OCI-LY1 (cell line): ENCODE measurements around the gene GLTP.

Source experiments
- H2AFZ ChIP-seq: fragments of 200-600 bp; sonication (generic), shearing (Covaris generic); 2 replicates; pipeline ENCODE4 v1.6.0; 2014; ENCODE audit warnings: antibody characterized with exemption, mild to moderate bottlenecking, low read length
- H3F3A ChIP-seq: fragments of 200-600 bp; sonication (generic), shearing (Covaris generic); 2 replicates; pipeline ENCODE4 v1.6.0; 2014; ENCODE audit warnings: mild to moderate bottlenecking, antibody characterized with exemption, low read length, moderate library complexity; ENCODE audit not compliant: insufficient read depth
- H3K27ac ChIP-seq: fragments of 200-600 bp; sonication (generic); 2 replicates; pipeline ENCODE4 v1.5.1; 2014; ENCODE audit warnings: low read length, mixed run types, mild to moderate bottlenecking, low read depth; ENCODE audit not compliant: poor library complexity, severe bottlenecking
- H3K27me3 ChIP-seq: fragments of 200-600 bp; sonication (generic); 2 replicates; pipeline ENCODE4 v1.6.0; 2014; ENCODE audit warnings: antibody characterized with exemption, mild to moderate bottlenecking, low read length, moderate library complexity; ENCODE audit not compliant: insufficient read depth
- H3K36me3 ChIP-seq: fragments of 200-600 bp; sonication (generic); 2 replicates; pipeline ENCODE4 v1.6.1; 2014; ENCODE audit warnings: mild to moderate bottlenecking, antibody characterized with exemption, low read length, moderate library complexity, mixed read lengths; ENCODE audit not compliant: insufficient read depth
- H3K4me1 ChIP-seq: fragments of 200-600 bp; sonication (generic); 2 replicates; pipeline ENCODE4 v1.5.1; 2014; ENCODE audit warnings: mild to moderate bottlenecking, low read length, moderate library complexity; ENCODE audit not compliant: insufficient read depth, severe bottlenecking
- H3K4me2 ChIP-seq: fragments of 200-600 bp; sonication (generic), shearing (Covaris generic); 2 replicates; pipeline ENCODE4 v1.6.1; 2014; ENCODE audit warnings: low read length
- H3K4me3 ChIP-seq: fragments of 200-600 bp; sonication (generic); 2 replicates; pipeline ENCODE4 v1.5.1; 2014; ENCODE audit warnings: low read length, low read depth, mild to moderate bottlenecking, mixed read lengths; ENCODE audit not compliant: poor library complexity, severe bottlenecking
- H3K79me2 ChIP-seq: fragments of 200-600 bp; shearing (Covaris generic); 2 replicates; pipeline ENCODE4 v1.6.1; 2016; ENCODE audit warnings: mixed run types, low read length, mixed read lengths; ENCODE audit not compliant: insufficient read depth
- H3K9ac ChIP-seq: fragments of 200-600 bp; sonication (generic), shearing (Covaris generic); 2 replicates; pipeline ENCODE4 v1.6.1; 2014; ENCODE audit warnings: mild to moderate bottlenecking, low read length, mixed read lengths
- H3K9me2 ChIP-seq: fragments of 200-600 bp; sonication (generic), shearing (Covaris generic); 2 replicates; pipeline ENCODE4 v1.6.1; 2014; ENCODE audit warnings: low read depth, mild to moderate bottlenecking, low read length, mixed read lengths
- H3K9me3 ChIP-seq: fragments of 200-600 bp; shearing (Covaris generic); 2 replicates; pipeline ENCODE4 v1.6.1; 2014; ENCODE audit warnings: low read length, mixed read lengths
- H4K20me1 ChIP-seq: fragments of 200-600 bp; sonication (generic), shearing (Covaris generic); 2 replicates; pipeline ENCODE4 v1.6.0; 2016; ENCODE audit warnings: mild to moderate bottlenecking, low read length; ENCODE audit not compliant: insufficient read depth
- EZH2 ChIP-seq: fragments of 200-600 bp; sonication (generic), shearing (Covaris generic); IDR thresholded peaks from 2 replicates; pipeline ENCODE4 v1.8.0; 2017; ENCODE audit warnings: borderline replicate concordance, mixed run types, mild to moderate bottlenecking, antibody characterized with exemption, low read length, moderate library complexity, mixed read lengths
- TF ChIP-seq, protein P1 (sequence below): fragments of 200-600 bp; sonication (generic), shearing (Covaris generic); IDR thresholded peaks from 2 replicates; pipeline ENCODE4 v1.5.1; 2017; ENCODE audit warnings: mild to moderate bottlenecking, antibody characterized with exemption, low read length, moderate library complexity, mixed read lengths

GLTP gene

DNA sequence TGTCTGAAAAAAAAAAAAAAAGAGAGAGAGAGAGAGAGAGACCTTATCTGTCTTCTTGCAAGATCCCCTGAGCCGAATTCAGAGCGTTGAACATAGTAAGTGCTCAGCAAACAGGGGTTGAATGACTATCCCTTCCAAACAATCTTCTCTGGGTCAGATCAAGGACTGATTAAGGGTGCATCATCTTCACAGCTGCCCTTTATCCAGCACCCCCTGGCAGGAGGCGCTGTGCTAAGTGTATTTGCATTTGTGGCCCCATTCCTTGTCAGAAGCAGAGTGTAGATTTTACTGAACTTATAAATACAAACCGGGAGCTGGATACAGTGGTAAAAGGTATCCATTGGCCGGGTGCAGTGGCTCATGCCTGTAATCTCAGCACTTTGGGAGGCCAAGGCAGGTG, 38.3 kb downstream of the GLTP start:
- Histone ChIP-seq H3K4me1 (peaks cover 9% of the 10 kb centered on the region), H3F3A (no peaks in the 10 kb centered on the region), H3K4me2 (no peak overlapping the region), H3K4me3 (no peak overlapping the region), H3K79me2 (no peaks in the 10 kb centered on the region), H3K27me3 (no peaks in the 10 kb centered on the region), H2AFZ (no peak overlapping the region), H4K20me1 (no peaks in the 10 kb centered on the region), H3K9ac (no peak overlapping the region), H3K9me2 (no peaks in the 10 kb centered on the region), H3K27ac (no peak overlapping the region), H3K9me3 (no peaks in the 10 kb centered on the region), H3K36me3 (no peaks in the 10 kb centered on the region)
- TF ChIP-seq, protein P1, sequence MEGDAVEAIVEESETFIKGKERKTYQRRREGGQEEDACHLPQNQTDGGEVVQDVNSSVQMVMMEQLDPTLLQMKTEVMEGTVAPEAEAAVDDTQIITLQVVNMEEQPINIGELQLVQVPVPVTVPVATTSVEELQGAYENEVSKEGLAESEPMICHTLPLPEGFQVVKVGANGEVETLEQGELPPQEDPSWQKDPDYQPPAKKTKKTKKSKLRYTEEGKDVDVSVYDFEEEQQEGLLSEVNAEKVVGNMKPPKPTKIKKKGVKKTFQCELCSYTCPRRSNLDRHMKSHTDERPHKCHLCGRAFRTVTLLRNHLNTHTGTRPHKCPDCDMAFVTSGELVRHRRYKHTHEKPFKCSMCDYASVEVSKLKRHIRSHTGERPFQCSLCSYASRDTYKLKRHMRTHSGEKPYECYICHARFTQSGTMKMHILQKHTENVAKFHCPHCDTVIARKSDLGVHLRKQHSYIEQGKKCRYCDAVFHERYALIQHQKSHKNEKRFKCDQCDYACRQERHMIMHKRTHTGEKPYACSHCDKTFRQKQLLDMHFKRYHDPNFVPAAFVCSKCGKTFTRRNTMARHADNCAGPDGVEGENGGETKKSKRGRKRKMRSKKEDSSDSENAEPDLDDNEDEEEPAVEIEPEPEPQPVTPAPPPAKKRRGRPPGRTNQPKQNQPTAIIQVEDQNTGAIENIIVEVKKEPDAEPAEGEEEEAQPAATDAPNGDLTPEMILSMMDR, result no peak
- no peak for TF ChIP-seq EZH2

DNA sequence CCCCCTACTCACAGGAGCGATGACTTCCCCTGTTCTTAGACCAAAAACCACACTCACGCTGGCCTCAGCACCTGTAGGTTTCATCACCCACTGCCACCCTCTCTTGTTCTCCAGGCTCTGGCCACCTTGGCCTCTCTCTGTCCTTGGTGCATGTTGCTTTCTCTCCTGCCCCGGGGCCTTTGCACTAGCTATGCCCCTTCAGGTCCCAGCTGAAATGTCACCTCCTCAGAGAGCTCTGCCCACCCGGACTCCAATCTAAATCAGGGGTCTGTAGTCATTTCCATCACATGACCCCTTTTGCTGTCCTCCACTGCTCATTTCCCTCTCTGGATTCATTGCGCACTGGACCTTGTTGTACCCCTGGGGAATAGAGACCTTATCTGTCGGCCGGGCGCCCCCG, 39.0 kb downstream of the GLTP start:
- Histone ChIP-seq H3K79me2 (no peaks in the 10 kb centered on the region), H3K27ac (no peak overlapping the region)
- no peak for TF ChIP-seq EZH2
- TF ChIP-seq, protein P1, result no peak

DNA sequence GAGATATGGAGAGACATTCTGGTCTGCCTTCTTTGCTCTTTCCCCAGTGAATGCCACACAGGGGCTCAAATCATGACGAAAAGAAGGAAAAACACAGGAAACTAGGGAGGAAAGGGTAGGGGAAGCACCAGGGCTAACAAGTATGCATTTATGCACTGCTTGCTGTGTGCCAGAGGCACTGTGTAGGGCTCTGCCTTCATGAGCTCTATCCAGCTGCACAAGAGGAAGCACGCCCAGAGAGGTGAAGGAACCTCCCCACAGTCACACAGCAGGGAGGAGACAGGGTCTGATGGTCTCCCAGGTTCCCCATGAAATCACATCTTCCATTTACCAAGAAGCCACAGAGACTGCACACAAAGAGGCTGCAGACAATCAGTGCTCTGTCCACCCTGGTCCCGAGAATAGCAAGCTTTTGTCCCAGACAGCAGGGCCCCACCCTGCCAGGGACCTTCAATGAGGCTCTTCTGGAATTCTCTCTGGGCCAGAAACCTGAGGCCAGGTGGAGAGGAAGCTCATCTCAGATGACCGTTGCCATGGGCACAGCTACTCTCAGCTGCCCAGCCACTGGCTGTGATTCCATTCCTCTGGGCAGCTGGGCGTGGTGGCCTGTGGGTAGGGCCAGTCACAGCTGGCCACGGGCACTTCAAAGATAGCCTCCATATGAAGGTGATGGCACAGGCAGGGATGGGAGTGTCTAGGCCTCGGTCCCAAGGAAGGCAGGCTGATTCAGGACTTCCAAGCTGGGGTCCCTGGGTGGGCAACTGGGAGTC, 39.9 kb downstream of the GLTP start:
- Histone ChIP-seq H3K4me1 (peaks cover 5% of the 10 kb centered on the region), H3K9me3 (no peaks in the 10 kb centered on the region), H2AFZ (no peak overlapping the region), H3K79me2 (no peaks in the 10 kb centered on the region), H3K27me3 (no peaks in the 10 kb centered on the region), H3K36me3 (no peaks in the 10 kb centered on the region), H4K20me1 (no peaks in the 10 kb centered on the region), H3K9me2 (no peaks in the 10 kb centered on the region), H3K4me2 (no peak overlapping the region), H3K4me3 (no peak overlapping the region), H3F3A (no peaks in the 10 kb centered on the region), H3K27ac (no peak overlapping the region), H3K9ac (no peak overlapping the region)
- TF ChIP-seq, protein P1, result no peak
- no peak for TF ChIP-seq EZH2

More for the DNA sequence above, 39.0 kb downstream of the GLTP start:
- Histone ChIP-seq H3K4me2 (no peak overlapping the region), H3K9me2 (no peaks in the 10 kb centered on the region), H4K20me1 (no peaks in the 10 kb centered on the region), H3K27me3 (no peaks in the 10 kb centered on the region), H3F3A (no peaks in the 10 kb centered on the region), H3K4me1 (peaks cover 9% of the 10 kb centered on the region), H2AFZ (no peak overlapping the region), H3K9me3 (no peaks in the 10 kb centered on the region), H3K4me3 (no peak overlapping the region), H3K9ac (no peak overlapping the region), H3K36me3 (no peaks in the 10 kb centered on the region)
